Loucy (cell line): Measurements from ENCODE around the gene HES2.
"Not testable (repeated sequence)": the region's sequence is repeated elsewhere in the genome, so short reads cannot be mapped to it uniquely, and the experiment has no call there.

ENCODE experiments used
- H2AFZ ChIP-seq: fragments of 200-600 bp; sonication (generic); 2 replicates; pipeline ENCODE4 v1.6.0; 2016; ENCODE audit warnings: antibody characterized with exemption, mild to moderate bottlenecking, low read length, moderate library complexity
- H3F3A ChIP-seq: fragments of 200-600 bp; 2 replicates; pipeline ENCODE4 v1.6.0; 2016; ENCODE audit warnings: antibody characterized with exemption, low read depth, mild to moderate bottlenecking
- H3K27me3 ChIP-seq: fragments of 200-600 bp; sonication (generic); 2 replicates; pipeline ENCODE4 v1.6.1; 2014; ENCODE audit warnings: low read length, mild to moderate bottlenecking; ENCODE audit not compliant: insufficient read depth, poor library complexity, severe bottlenecking
- H3K36me3 ChIP-seq: fragments of 200-600 bp; sonication (generic); 2 replicates; pipeline ENCODE4 v1.6.1; 2016; ENCODE audit warnings: low read length; ENCODE audit not compliant: insufficient read depth
- H3K4me1 ChIP-seq: fragments of 200-600 bp; sonication (generic); 2 replicates; pipeline ENCODE4 v1.5.1; 2014; ENCODE audit warnings: low read length, mild to moderate bottlenecking; ENCODE audit not compliant: insufficient read depth, poor library complexity, severe bottlenecking
- H3K4me2 ChIP-seq: fragments of 200-600 bp; sonication (generic); 2 replicates; pipeline ENCODE4 v1.6.0; 2014; ENCODE audit warnings: antibody characterized with exemption, low read length, low read depth, mild to moderate bottlenecking; ENCODE audit not compliant: poor library complexity, severe bottlenecking
- H3K4me3 ChIP-seq: fragments of 200-600 bp; sonication (generic); 2 replicates; pipeline ENCODE4 v1.5.1; 2014; ENCODE audit warnings: low read length, mild to moderate bottlenecking, mixed read lengths; ENCODE audit not compliant: poor library complexity, severe bottlenecking
- H3K79me2 ChIP-seq: fragments of 200-600 bp; sonication (generic); 2 replicates; pipeline ENCODE4 v1.6.1; 2014; ENCODE audit warnings: low read length; ENCODE audit not compliant: insufficient read depth
- H3K9ac ChIP-seq: fragments of 200-600 bp; sonication (generic); 2 replicates; pipeline ENCODE4 v1.6.0; 2014; ENCODE audit warnings: mild to moderate bottlenecking, low read depth, low read length, moderate library complexity; ENCODE audit not compliant: poor library complexity, severe bottlenecking
- H3K9me2 ChIP-seq: fragments of 200-600 bp; sonication (generic); replicated peaks from 2 replicates; pipeline ENCODE4 v1.6.1; 2016; ENCODE audit warnings: low read depth, low read length, mixed read lengths
- H3K9me3 ChIP-seq: fragments of 200-600 bp; sonication (generic); 2 replicates; pipeline ENCODE4 v1.6.1; 2014; ENCODE audit warnings: mild to moderate bottlenecking, antibody characterized with exemption, low read length, low read depth; ENCODE audit not compliant: insufficient read depth
- H4K20me1 ChIP-seq: fragments of 200-600 bp; sonication (generic); 2 replicates; pipeline ENCODE4 v1.6.0; 2014; ENCODE audit warnings: antibody characterized with exemption, low read length, mild to moderate bottlenecking; ENCODE audit not compliant: insufficient read depth, poor library complexity, severe bottlenecking
- EZH2phosphoT487 ChIP-seq: fragments of 200-600 bp; IDR thresholded peaks from 2 replicates; pipeline ENCODE4 v1.6.1; 2018; ENCODE audit warnings: antibody characterized with exemption, mild to moderate bottlenecking, moderate library complexity, borderline replicate concordance
- TF ChIP-seq, protein P1 (sequence below): fragments of 200-600 bp; sonication (generic); conservative IDR thresholded peaks from 2 replicates; pipeline ENCODE4 v1.5.1; 2014; ENCODE audit warnings: mild to moderate bottlenecking, antibody characterized with exemption, low read length

Gene HES2

GRCh38 chr1:6454856-6455751 is 35.4 kb upstream of the HES2 start:
- no peaks in the 10 kb centered on the region for H3K27me3 ChIP-seq
- H3K9ac ChIP-seq, result no peak overlapping the region
- H3K4me3 ChIP-seq, result no peak overlapping the region
- H3K4me1 ChIP-seq, result peaks cover 6% of the 10 kb centered on the region
- H4K20me1 ChIP-seq, result no peaks in the 10 kb centered on the region
- no peak overlapping the region for H2AFZ ChIP-seq
- H3F3A ChIP-seq, result no peaks in the 10 kb centered on the region
- no peak overlapping the region for H3K4me2 ChIP-seq
- H3K79me2 ChIP-seq, result no peaks in the 10 kb centered on the region
- H3K9me3 ChIP-seq, result no peaks in the 10 kb centered on the region
- TF ChIP-seq, protein P1, sequence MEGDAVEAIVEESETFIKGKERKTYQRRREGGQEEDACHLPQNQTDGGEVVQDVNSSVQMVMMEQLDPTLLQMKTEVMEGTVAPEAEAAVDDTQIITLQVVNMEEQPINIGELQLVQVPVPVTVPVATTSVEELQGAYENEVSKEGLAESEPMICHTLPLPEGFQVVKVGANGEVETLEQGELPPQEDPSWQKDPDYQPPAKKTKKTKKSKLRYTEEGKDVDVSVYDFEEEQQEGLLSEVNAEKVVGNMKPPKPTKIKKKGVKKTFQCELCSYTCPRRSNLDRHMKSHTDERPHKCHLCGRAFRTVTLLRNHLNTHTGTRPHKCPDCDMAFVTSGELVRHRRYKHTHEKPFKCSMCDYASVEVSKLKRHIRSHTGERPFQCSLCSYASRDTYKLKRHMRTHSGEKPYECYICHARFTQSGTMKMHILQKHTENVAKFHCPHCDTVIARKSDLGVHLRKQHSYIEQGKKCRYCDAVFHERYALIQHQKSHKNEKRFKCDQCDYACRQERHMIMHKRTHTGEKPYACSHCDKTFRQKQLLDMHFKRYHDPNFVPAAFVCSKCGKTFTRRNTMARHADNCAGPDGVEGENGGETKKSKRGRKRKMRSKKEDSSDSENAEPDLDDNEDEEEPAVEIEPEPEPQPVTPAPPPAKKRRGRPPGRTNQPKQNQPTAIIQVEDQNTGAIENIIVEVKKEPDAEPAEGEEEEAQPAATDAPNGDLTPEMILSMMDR, result no peak
- TF ChIP-seq EZH2phosphoT487, result no peak
- H3K9me2 ChIP-seq, result no peaks in the 10 kb centered on the region
- no peaks in the 10 kb centered on the region for H3K36me3 ChIP-seq

GRCh38 chr1:6453895-6454855 is 34.5 kb upstream of the HES2 start:
- not testable (repeated sequence) for H3K4me2 ChIP-seq, H3K9ac ChIP-seq, H3F3A ChIP-seq, H3K9me3 ChIP-seq, H4K20me1 ChIP-seq, H3K4me1 ChIP-seq, H3K27me3 ChIP-seq, H3K9me2 ChIP-seq, H3K4me3 ChIP-seq, H3K79me2 ChIP-seq, H3K36me3 ChIP-seq, H2AFZ ChIP-seq

- no peaks in the 10 kb centered on the region for H3K79me2 ChIP-seq
- no peak overlapping the region for H3K4me2 ChIP-seq
- H3F3A ChIP-seq, result no peaks in the 10 kb centered on the region
- no peak overlapping the region for H3K4me3 ChIP-seq
- H3K36me3 ChIP-seq, result no peaks in the 10 kb centered on the region
- no peak overlapping the region for H2AFZ ChIP-seq
- H3K9ac ChIP-seq, result no peak overlapping the region
- H3K9me2 ChIP-seq, result no peaks in the 10 kb centered on the region
- H4K20me1 ChIP-seq, result no peaks in the 10 kb centered on the region
- no peaks in the 10 kb centered on the region for H3K27me3 ChIP-seq
- no peaks in the 10 kb centered on the region for H3K9me3 ChIP-seq
- no peak for TF ChIP-seq EZH2phosphoT487
- TF ChIP-seq, protein P1, result no peak
- no peaks in the 10 kb centered on the region for H3K4me1 ChIP-seq
Observed at GRCh38 chr1:6450943-6451373, 31.2 kb upstream of the HES2 start.

- H3K4me3 ChIP-seq, H3K36me3 ChIP-seq, H3K79me2 ChIP-seq, H3K4me2 ChIP-seq, H3K9me3 ChIP-seq, H2AFZ ChIP-seq, H4K20me1 ChIP-seq, H3K9ac ChIP-seq, H3K27me3 ChIP-seq, H3K4me1 ChIP-seq, H3K9me2 ChIP-seq, H3F3A ChIP-seq: not testable (repeated sequence)
Observed at GRCh38 chr1:6450486-6450885, 30.8 kb upstream of the HES2 start.
